Peyer's patch (tissue), 4 donors: ENCODE measurements around the gene CEP85L.

Experiments used
- POLR2A ChIP-seq, 2 donors: fragments of 450-650 bp; IDR thresholded peaks; one replicate each; pipeline ENCODE4 v1.5.1; 2017; ENCODE audit warnings: antibody characterized with exemption in 2 of 2, mild to moderate bottlenecking in 2 of 2, moderate library complexity in 2 of 2
- TF ChIP-seq, protein P1 (sequence below), 6 experiments: fragments of 450-650 bp in 4 of 6; fragments of 200-600 bp in 2 of 6; sonication (generic) in 1 of 6; IDR thresholded peaks; one replicate each; pipeline ENCODE4 v1.5.1; 2017 to 2019; ENCODE audit warnings: antibody characterized with exemption in 6 of 6, mild to moderate bottlenecking in 3 of 6, moderate library complexity in 1 of 6

DNA sequence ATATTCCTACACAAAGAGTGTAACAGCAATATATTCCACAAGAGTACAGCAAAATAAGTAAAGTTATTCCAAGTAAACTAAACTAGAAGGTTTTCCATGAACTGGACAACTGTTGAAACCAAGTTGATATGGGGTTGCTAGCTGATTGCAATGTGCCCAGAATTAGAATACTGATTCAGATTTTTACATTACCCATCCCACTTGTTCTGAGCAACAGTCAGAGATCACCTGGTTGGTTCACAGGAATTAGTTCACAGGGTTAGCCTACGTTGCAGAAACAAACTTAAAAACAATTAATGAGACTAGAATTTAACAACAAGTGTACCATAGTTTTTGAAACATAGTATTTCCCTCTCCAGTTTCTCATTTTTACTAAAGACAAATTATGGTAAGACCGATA, 49.1 kb downstream of the CEP85L start:
- TF ChIP-seq, protein P1, sequence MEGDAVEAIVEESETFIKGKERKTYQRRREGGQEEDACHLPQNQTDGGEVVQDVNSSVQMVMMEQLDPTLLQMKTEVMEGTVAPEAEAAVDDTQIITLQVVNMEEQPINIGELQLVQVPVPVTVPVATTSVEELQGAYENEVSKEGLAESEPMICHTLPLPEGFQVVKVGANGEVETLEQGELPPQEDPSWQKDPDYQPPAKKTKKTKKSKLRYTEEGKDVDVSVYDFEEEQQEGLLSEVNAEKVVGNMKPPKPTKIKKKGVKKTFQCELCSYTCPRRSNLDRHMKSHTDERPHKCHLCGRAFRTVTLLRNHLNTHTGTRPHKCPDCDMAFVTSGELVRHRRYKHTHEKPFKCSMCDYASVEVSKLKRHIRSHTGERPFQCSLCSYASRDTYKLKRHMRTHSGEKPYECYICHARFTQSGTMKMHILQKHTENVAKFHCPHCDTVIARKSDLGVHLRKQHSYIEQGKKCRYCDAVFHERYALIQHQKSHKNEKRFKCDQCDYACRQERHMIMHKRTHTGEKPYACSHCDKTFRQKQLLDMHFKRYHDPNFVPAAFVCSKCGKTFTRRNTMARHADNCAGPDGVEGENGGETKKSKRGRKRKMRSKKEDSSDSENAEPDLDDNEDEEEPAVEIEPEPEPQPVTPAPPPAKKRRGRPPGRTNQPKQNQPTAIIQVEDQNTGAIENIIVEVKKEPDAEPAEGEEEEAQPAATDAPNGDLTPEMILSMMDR (IDR thresholded peaks at IDR 0.05), result no peak
- TF ChIP-seq POLR2A (IDR thresholded peaks at IDR 0.05), result no peak
